Cardiac fibroblast (primary cell): ENCODE results near the gene ERCC1.

Experiments used
- DNase-seq, 2 donors: peaks; one replicate each; pipeline versions ENCODE4 v3.0.0 to v3.0.0-alpha.2; 2010; ENCODE audit warnings: low read depth in 2 of 2
- H3K4me3 ChIP-seq, 2 donors: replicated peaks in 1 of 2; 1 replicate in 1 of 2; 2 replicates in 1 of 2; pipeline ENCODE4 v1.5.1; 2011; ENCODE audit warnings: low read depth in 2 of 2, low read length in 2 of 2, mild to moderate bottlenecking in 2 of 2, moderate library complexity in 1 of 2
- TF ChIP-seq, protein P1 (sequence below): IDR thresholded peaks from one replicate; pipeline ENCODE4 v1.5.1; 2011; ENCODE audit warnings: low read depth, mild to moderate bottlenecking, low read length, inconsistent platforms

The ERCC1 gene

DNA sequence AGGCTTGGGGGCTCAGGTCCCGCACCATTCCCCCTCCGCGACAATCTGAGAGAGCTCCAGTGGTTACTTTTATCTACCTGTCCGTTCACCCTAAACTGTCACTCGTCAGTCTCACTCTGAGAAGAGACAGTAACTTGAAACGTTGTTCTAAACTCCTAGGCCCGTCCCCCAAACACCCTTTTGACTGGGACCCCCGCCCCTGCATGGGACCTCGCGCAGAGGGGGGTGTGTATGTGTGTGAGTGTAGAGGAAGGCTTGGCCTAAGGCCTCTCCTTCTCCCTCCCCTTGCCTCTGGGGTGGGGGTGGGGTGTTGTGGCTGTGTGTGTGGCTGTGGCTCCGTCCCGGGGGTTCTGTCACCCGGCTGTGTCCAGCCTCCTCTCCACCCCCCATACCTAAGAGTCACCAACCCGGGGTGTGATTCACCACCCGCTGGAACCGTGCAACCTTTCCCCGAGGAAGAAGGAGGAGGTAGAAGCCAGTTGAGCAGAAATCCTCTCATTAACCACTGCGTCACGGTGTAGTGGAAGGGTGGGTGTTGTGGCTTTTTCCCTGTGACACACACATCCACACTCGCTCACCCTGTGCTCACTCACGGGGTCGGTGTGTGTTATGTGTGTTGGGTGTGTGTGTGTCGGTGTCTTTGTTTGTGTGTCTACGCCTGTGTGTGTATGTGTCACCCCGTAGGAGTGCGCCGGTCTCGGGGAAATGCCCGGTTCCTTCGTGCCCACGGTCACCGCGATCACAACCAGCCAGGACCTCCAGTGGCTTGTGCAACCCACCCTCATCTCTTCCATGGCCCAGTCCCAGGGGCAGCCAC lies 46.4 kb upstream of the ERCC1 start:
- peak overlapping the region; percentile 69 to 81 for H3K4me3 ChIP-seq
- TF ChIP-seq, protein P1, sequence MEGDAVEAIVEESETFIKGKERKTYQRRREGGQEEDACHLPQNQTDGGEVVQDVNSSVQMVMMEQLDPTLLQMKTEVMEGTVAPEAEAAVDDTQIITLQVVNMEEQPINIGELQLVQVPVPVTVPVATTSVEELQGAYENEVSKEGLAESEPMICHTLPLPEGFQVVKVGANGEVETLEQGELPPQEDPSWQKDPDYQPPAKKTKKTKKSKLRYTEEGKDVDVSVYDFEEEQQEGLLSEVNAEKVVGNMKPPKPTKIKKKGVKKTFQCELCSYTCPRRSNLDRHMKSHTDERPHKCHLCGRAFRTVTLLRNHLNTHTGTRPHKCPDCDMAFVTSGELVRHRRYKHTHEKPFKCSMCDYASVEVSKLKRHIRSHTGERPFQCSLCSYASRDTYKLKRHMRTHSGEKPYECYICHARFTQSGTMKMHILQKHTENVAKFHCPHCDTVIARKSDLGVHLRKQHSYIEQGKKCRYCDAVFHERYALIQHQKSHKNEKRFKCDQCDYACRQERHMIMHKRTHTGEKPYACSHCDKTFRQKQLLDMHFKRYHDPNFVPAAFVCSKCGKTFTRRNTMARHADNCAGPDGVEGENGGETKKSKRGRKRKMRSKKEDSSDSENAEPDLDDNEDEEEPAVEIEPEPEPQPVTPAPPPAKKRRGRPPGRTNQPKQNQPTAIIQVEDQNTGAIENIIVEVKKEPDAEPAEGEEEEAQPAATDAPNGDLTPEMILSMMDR, result no peak
- DNase-seq, result peak; percentile 65 to 72

DNA sequence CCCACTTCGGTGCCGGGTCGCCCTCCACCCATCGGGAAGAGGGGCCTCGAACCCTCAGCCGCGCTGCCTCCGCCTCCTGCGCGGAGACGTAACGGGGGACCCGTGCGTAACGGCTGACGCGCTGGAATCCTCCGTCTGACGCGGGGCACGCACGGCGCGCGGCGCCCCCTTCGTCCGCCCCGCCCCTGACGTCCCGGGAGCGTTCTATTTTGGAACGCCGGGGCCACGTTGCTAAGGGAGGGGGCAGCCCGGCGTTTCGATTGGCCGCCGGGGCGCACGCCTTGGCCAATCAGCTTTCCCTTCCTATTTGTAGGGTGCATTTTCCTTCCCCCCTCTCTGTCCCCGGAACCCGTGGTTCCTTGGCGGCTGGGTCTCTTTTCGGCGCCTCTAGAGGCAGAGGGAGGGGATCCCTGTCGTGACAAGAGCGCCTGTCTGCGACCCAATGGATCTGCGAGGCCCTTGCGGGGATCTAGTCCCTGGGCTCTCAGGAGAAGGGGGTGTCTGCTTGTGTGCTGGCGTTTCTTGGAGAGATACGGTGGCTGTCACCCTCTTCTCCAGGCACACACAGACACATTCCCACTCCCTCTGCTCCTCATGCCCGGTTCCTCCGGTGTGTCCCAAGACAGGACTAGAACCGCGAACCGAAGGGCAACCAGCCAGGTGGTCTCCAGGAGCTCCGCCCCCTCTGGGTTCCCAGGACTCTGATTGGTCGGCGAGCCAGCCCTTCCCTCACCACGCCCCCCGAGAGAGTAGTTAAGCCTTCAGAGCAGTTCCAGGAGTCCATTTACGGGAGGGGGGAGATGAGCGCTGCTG lies 45.6 kb upstream of the ERCC1 start:
- TF ChIP-seq, protein P1, result no peak

DNA sequence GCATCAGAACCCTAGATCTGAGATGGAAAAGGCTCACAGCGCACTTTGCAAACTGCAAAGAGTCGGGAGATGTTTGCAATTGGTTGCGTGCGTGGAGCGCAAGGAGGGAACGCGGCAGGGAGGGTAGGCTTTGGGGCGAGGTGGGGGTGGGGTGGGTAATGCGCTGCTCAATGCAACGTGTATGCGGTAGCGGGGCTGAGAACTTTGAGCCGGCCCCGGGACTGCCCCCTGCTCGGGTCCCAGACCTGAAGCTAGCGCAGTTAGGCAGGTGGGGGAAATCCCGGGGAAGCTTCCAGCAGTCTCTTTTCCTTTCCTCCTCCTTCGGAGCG lies 45.0 kb upstream of the ERCC1 start:
- TF ChIP-seq, protein P1, result no peak
- peak overlapping the region; percentile 69 to 81 for H3K4me3 ChIP-seq
- no peak for DNase-seq

More for the DNA sequence above, 45.6 kb upstream of the ERCC1 start:
- peak; percentile 93 to 97 for DNase-seq
- H3K4me3 ChIP-seq, result peak overlapping the region; percentile 69 to 81

DNA sequence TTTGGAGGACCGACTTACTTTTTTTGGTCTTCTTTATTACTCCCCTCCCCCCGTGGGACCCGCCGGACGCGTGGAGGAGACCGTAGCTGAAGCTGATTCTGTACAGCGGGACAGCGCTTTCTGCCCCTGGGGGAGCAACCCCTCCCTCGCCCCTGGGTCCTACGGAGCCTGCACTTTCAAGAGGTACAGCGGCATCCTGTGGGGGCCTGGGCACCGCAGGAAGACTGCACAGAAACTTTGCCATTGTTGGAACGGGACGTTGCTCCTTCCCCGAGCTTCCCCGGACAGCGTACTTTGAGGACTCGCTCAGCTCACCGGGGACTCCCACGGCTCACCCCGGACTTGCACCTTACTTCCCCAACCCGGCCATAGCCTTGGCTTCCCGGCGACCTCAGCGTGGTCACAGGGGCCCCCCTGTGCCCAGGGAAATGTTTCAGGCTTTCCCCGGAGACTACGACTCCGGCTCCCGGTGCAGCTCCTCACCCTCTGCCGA lies 44.5 kb upstream of the ERCC1 start:
- H3K4me3 ChIP-seq, result peak overlapping the region; percentile 69 to 81
- peak in 1 of 2 donors; percentile 43 for DNase-seq
- TF ChIP-seq, protein P1, result peak; percentile 3

DNA sequence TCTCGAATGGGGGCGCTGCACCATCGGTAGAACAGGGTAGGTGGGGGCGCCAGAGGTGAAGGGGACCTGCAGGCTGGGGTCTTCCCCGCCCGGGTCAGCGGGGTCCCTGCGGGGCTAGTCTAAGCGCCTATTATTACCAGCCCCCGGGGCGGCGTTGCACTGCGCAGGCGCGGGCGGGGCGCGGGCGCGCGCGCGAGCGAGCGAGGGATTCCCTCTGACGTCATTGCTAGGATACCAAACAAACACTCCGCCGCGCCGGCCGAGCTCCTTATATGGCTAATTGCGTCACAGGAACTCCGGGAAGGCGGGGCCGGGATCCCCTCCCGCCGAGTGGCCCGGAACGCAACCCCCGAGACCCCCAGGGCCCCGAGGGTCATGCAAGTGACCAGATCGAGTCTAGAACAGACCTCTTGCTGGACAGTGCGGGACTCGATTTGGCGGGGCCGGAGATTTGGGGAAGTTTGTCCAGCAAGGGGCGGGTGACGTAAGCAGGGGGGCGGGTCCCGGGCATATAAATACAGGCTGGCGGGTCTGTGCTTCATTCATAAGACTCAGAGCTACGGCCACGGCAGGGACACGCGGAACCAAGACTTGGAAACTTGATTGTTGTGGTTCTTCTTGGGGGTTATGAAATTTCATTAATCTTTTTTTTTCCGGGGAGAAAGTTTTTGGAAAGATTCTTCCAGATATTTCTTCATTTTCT lies 43.9 kb upstream of the ERCC1 start, which contains the start of gene FOSB:
Gene FOSB, plus strand, starts transcription at position 541 of the 703 bp plus-strand sequence. CDS start 591 bp downstream, outside the sequence.
- DNase-seq, result peak; percentile 97 to 98
- TF ChIP-seq, protein P1, result no peak
- H3K4me3 ChIP-seq, result peak within 1 kb of the TSS; percentile 69 to 81

DNA sequence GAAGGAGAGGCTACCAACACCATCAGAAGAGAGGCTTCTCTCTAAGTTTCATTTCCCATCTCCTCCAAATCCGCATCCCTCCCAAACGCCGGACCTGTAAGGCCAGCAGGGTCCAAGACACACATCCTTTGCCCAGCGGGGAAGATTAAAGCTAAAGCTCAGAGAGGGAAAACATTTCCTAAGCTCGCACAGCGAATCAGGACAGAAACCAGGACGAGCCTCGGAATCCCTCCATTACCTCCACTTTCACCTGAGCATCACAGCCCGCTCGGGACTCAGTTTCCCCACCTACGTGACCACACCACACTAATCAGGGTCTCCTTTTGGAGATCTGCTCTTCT lies 43.4 kb upstream of the ERCC1 start:
- DNase-seq, result peak in 1 of 2 donors; percentile 31
- peak overlapping the region; percentile 59 to 61 for H3K4me3 ChIP-seq
- TF ChIP-seq, protein P1, result no peak
